HG03139 (cell line): ENCODE measurements around the gene SAMD11.

ENCODE experiments used
- ATAC-seq: cut with Tn5 transposase; IDR thresholded peaks from one replicate; pipeline ENCODE4 v1.9.1; 2021; ENCODE audit not compliant: unreplicated experiment

Gene SAMD11

GRCh38 chr1:916173-917075 is 7.3 kb upstream of the SAMD11 start:
- ATAC-seq = no peak

- no peak for ATAC-seq
Measured at GRCh38 chr1:917076-917459, 6.7 kb upstream of the SAMD11 start.

- no peak for ATAC-seq
Measured at GRCh38 chr1:917466-918091, 6.1 kb upstream of the SAMD11 start.

- no peak for ATAC-seq
Measured at GRCh38 chr1:918353-918752, 5.4 kb upstream of the SAMD11 start.

- ATAC-seq = no peak
Measured at GRCh38 chr1:918843-919242, 4.9 kb upstream of the SAMD11 start.

GRCh38 chr1:919271-919872 is 4.4 kb upstream of the SAMD11 start:
- ATAC-seq = no peak

GRCh38 chr1:920010-920409 is 3.7 kb upstream of the SAMD11 start:
- ATAC-seq = no peak

GRCh38 chr1:920521-920920 is 3.2 kb upstream of the SAMD11 start:
- ATAC-seq = no peak

- no peak for ATAC-seq
Measured at GRCh38 chr1:921011-921837, 2.5 kb upstream of the SAMD11 start.

GRCh38 chr1:923991-924655 is 400 bp downstream of the SAMD11 start:
- ATAC-seq = no peak

- ATAC-seq = no peak
Measured at GRCh38 chr1:924656-925560, 1.2 kb downstream of the SAMD11 start.

- no peak for ATAC-seq
Measured at GRCh38 chr1:925561-926421, 2.1 kb downstream of the SAMD11 start.

- no peak for ATAC-seq
Measured at GRCh38 chr1:927234-927633, 3.5 kb downstream of the SAMD11 start.

GRCh38 chr1:927748-928147 is 4.0 kb downstream of the SAMD11 start:
- no peak for ATAC-seq

GRCh38 chr1:928825-929661 is 5.3 kb downstream of the SAMD11 start:
- no peak for ATAC-seq

- no peak for ATAC-seq
Measured at GRCh38 chr1:929712-930632, 6.2 kb downstream of the SAMD11 start.

- ATAC-seq = no peak
Measured at GRCh38 chr1:930633-931138, 7.0 kb downstream of the SAMD11 start.
